IMR-90 (cell line): Measurements from ENCODE around the gene PSAPL1. TPM values are rescaled to one million over a fixed set of nuclear protein-coding genes. Genes with fewer than 3 reads are reported as not detected.

Experiments
- ATAC-seq: fragments of 200-7000 bp; cut with Tn5 transposase; 2 replicates; pipeline ENCODE4 v1.9.1; 2020; ENCODE audit warnings: low read depth, mild to moderate bottlenecking, moderate library complexity
- BruUV-seq: library from RNA; stranded (reverse); fragments of 400-500 nt; replicated peaks from 2 replicates; lab custom pipeline; 2021; lab: Mats Ljungman, UMichigan
- CTCF ChIA-PET: fragments of 300-600 bp; formaldehyde crosslinking; extraction: SDS; loops from one replicate; lab custom pipeline; 2021; ENCODE audit warnings: antibody characterized with exemption; lab: Yijun Ruan, JAX
- POLR2A ChIA-PET: fragments of 300-600 bp; sonication (Branson Sonifier 250); formaldehyde crosslinking; loops from one replicate; lab custom pipeline; 2022; ENCODE audit warnings: antibody characterized with exemption; ENCODE audit not compliant: unreplicated experiment; lab: Charles Lee
- DNase-seq: peaks from one replicate; pipeline ENCODE4 v3.0.0; 2013
- H2AFZ ChIP-seq: replicated peaks from 2 replicates; pipeline ENCODE3; 2013; ENCODE audit warnings: low read length, mild to moderate bottlenecking; ENCODE audit not compliant: poor library complexity
- H2AK5ac ChIP-seq: 2 replicates; pipeline ENCODE4 v1.6.1; 2013; ENCODE audit warnings: low read depth, low read length, inconsistent platforms
- H2AK9ac ChIP-seq: replicated peaks from 2 replicates; pipeline ENCODE3; 2013; ENCODE audit warnings: mild to moderate bottlenecking, low read depth, low read length, moderate library complexity; ENCODE audit not compliant: poor library complexity
- H2BK120ac ChIP-seq: 2 replicates; pipeline ENCODE4 v1.6.1; 2013; ENCODE audit warnings: low read depth, low read length, inconsistent platforms
- H2BK15ac ChIP-seq: 3 replicates; pipeline ENCODE4 v1.6.1; 2013; ENCODE audit warnings: low read depth, low read length, inconsistent platforms
- H2BK20ac ChIP-seq: 2 replicates; pipeline ENCODE4 v1.6.1; 2013; ENCODE audit warnings: low read depth, mild to moderate bottlenecking, inconsistent platforms, low read length, moderate library complexity
- H2BK5ac ChIP-seq: 2 replicates; pipeline ENCODE4 v1.6.1; 2013; ENCODE audit warnings: mild to moderate bottlenecking, low read depth, low read length, inconsistent platforms; ENCODE audit not compliant: poor library complexity, severe bottlenecking
- H3K14ac ChIP-seq: replicated peaks from 2 replicates; pipeline ENCODE4 v1.6.1; 2013; ENCODE audit warnings: low read depth, low read length, inconsistent platforms
- H3K18ac ChIP-seq: 2 replicates; pipeline ENCODE4 v1.6.1; 2013; ENCODE audit warnings: low read depth, low read length, control low read depth
- H3K23ac ChIP-seq: 2 replicates; pipeline ENCODE4 v1.6.1; 2013; ENCODE audit warnings: low read depth, low read length, inconsistent platforms
- H3K27ac ChIP-seq: 2 replicates; pipeline ENCODE4 v1.5.1; 2013; ENCODE audit warnings: mild to moderate bottlenecking, control low read depth, low read length; ENCODE audit not compliant: insufficient read depth
- H3K27me3 ChIP-seq: 2 replicates; pipeline ENCODE4 v1.6.1; 2013; ENCODE audit warnings: low read length; ENCODE audit not compliant: control insufficient read depth, insufficient read depth
- H3K36me3 ChIP-seq: 2 replicates; pipeline ENCODE4 v1.6.1; 2013; ENCODE audit warnings: low read length, mixed read lengths; ENCODE audit not compliant: control insufficient read depth, insufficient read depth
- H3K4ac ChIP-seq: 2 replicates; pipeline ENCODE4 v1.6.1; 2013; ENCODE audit warnings: low read depth, low read length, inconsistent platforms
- H3K4me1 ChIP-seq: 2 replicates; pipeline ENCODE4 v1.6.1; 2013; ENCODE audit warnings: low read length, mixed read lengths; ENCODE audit not compliant: control insufficient read depth, insufficient read depth
- H3K4me2 ChIP-seq: 2 replicates; pipeline ENCODE4 v1.6.1; 2013; ENCODE audit warnings: low read depth, mild to moderate bottlenecking, control low read depth, low read length, moderate library complexity
- H3K4me3 ChIP-seq: 2 replicates; pipeline ENCODE4 v1.5.1; 2013; ENCODE audit warnings: low read depth, mild to moderate bottlenecking, control low read depth, low read length, moderate library complexity; ENCODE audit not compliant: insufficient read depth
- H3K56ac ChIP-seq: 2 replicates; pipeline ENCODE4 v1.6.1; 2013; ENCODE audit warnings: low read length, inconsistent platforms; ENCODE audit not compliant: insufficient read depth; ENCODE audit errors: extremely low read depth
- H3K79me1 ChIP-seq, 2 experiments: 2 replicates each; pipeline ENCODE4 v1.6.1; 2013; ENCODE audit warnings: low read length in 2 of 2, inconsistent platforms in 1 of 2, low read depth in 1 of 2
- H3K9ac ChIP-seq: 2 replicates; pipeline ENCODE4 v1.6.1; 2013; ENCODE audit warnings: low read depth, low read length, control low read depth
- H3K9me1 ChIP-seq: 2 replicates; pipeline ENCODE4 v1.6.1; 2013; ENCODE audit warnings: low read length, inconsistent platforms; ENCODE audit not compliant: insufficient read depth
- H3K9me3 ChIP-seq: 2 replicates; pipeline ENCODE4 v1.6.1; 2013; ENCODE audit warnings: low read length; ENCODE audit not compliant: control insufficient read depth, insufficient read depth
- H4K20me1 ChIP-seq: 2 replicates; pipeline ENCODE4 v1.6.1; 2013; ENCODE audit warnings: low read length, inconsistent platforms; ENCODE audit not compliant: insufficient read depth
- H4K5ac ChIP-seq: 2 replicates; pipeline ENCODE4 v1.6.1; 2013; ENCODE audit warnings: mild to moderate bottlenecking, low read depth, low read length, control low read depth
- H4K8ac ChIP-seq, 2 experiments: 2 replicates each; pipeline ENCODE4 v1.6.1; 2013; ENCODE audit warnings: low read depth in 2 of 2, low read length in 2 of 2, control low read depth in 1 of 2, inconsistent platforms in 1 of 2
- H4K91ac ChIP-seq: 2 replicates; pipeline ENCODE4 v1.6.1; 2013; ENCODE audit warnings: low read depth, low read length, inconsistent platforms; ENCODE audit not compliant: insufficient read depth
- BHLHE40 ChIP-seq: fragments of 150-350 bp; IDR thresholded peaks from 2 replicates; pipeline ENCODE4 v1.6.1; 2016; ENCODE audit warnings: mild to moderate bottlenecking, low read depth, low read length
- FOS ChIP-seq: fragments of 150-350 bp; IDR thresholded peaks from 2 replicates; pipeline ENCODE4 v1.6.1; 2016; ENCODE audit warnings: low read depth, low read length
- MAFK ChIP-seq: IDR thresholded peaks from 2 replicates; pipeline ENCODE4 v1.6.1; 2012; ENCODE audit warnings: low read depth, low read length, improper control_type of control experiment
- MAZ ChIP-seq: IDR thresholded peaks from 2 replicates; pipeline ENCODE4 v1.6.1; 2012; ENCODE audit warnings: low read depth, mild to moderate bottlenecking, low read length, improper control_type of control experiment, moderate library complexity, borderline replicate concordance
- POLR2A ChIP-seq: IDR thresholded peaks from 2 replicates; pipeline ENCODE4 v1.6.1; 2012; ENCODE audit warnings: mild to moderate bottlenecking, low read depth, low read length
- RCOR1 ChIP-seq: IDR thresholded peaks from 2 replicates; pipeline ENCODE4 v1.6.1; 2012; ENCODE audit warnings: mild to moderate bottlenecking, low read length, improper control_type of control experiment; ENCODE audit not compliant: insufficient replicate concordance
- SMC3 ChIP-seq: fragments of 150-350 bp; IDR thresholded peaks from 2 replicates; pipeline ENCODE4 v1.6.1; 2016; ENCODE audit warnings: low read depth, mild to moderate bottlenecking, antibody characterized with exemption, low read length, moderate library complexity
- WGBS, 2 experiments: methylation state at CpG; one replicate each; pipeline versions ENCODE4 v1.1.5 to v1.1.7; 2013; ENCODE audit warnings: missing lambda C conversion rate in 2 of 2; ENCODE audit not compliant: insufficient read length in 1 of 2; ENCODE audit errors: extremely low coverage in 2 of 2; 5-methylcytosine and 5-hydroxymethylcytosine counted together
- dilution Hi-C: fragments of 300-500 bp; cut with HindIII; formaldehyde crosslinking; loops from one replicate; pipeline ENCODE4 v1.14.3; 2018; ENCODE audit warnings: low sequenced_read_pairs; ENCODE audit not compliant: unreplicated experiment
- in situ Hi-C: fragments of 300-500 bp; cut with MboI; formaldehyde crosslinking; loops from 3 replicates; pipeline ENCODE4 v1.14.3; 2019; ENCODE audit warnings: low sequenced_read_pairs, inconsistent platforms, mixed read lengths
- intact Hi-C: fragments of 100-400 bp; cut with micrococcal nuclease; formaldehyde crosslinking; loops from 2 replicates; pipeline ENCODE4 v1.10.0; 2022
- polyA plus RNA-seq, 3 experiments: library from polyadenylated mRNA; depleted of rRNA; stranded (reverse); fragments of >200 nt; gene quantifications; 2 replicates each; pipeline ENCODE4 v1.2.3, GENCODE V29; 2012; ENCODE audit warnings: low replicate concordance in 1 of 3
- total RNA-seq: library from RNA; depleted of rRNA; stranded (reverse); fragments of >200 nt; gene quantifications from 2 replicates; pipeline ENCODE4 v1.2.3, GENCODE V29; 2012
- TF ChIP-seq, protein P1 (sequence below): conservative IDR thresholded peaks from 2 replicates; pipeline ENCODE4 v1.5.1; 2012; ENCODE audit warnings: mild to moderate bottlenecking, low read depth, low read length, improper control_type of control experiment

Gene PSAPL1
- total and polyA plus RNA-seq, 2 of the 4 experiments (the other 2 are of a cell fraction): not detected

DNA sequence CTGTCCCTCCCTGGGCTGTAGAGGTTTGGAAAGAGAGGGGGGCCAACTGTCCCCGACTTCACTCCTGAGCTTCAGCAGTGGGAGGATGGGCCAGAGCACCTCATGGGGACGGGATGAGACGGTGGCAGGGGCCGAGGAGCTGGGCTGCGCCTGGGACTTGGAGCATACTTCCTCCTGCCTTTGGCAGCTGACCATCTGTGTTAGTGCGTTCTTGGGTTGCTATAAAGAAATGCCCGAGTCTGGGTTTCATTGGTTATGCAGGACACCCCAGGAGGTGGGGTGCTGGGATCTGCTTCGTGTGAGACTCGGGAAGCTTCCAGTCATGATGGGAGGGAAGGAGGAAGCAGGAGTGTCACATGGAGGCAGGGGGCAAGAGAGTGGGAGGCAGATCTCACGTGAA lies 7.4 kb downstream of the PSAPL1 start:
- Histone ChIP-seq H3K36me3 (no peaks in the 10 kb centered on the region), H3K27me3 (peaks cover 19% of the 10 kb centered on the region; the same call in 1 of the 2 replicates), H3K23ac (no peak overlapping the region), H3K79me1 (no peaks in the 10 kb centered on the region), H2BK5ac (no peak overlapping the region), H2BK120ac (no peak overlapping the region), H3K56ac (no peak overlapping the region), H3K18ac (no peak overlapping the region), H2BK15ac (no peak overlapping the region), H4K91ac (no peak overlapping the region), H3K9me3 (no peaks in the 10 kb centered on the region), H2AK5ac (no peak overlapping the region), H3K27ac (no peak overlapping the region), H2AFZ (no peak overlapping the region), H3K4me2 (no peak overlapping the region), H2AK9ac (no peak overlapping the region), H3K4ac (no peak overlapping the region), H3K9ac (no peak overlapping the region), H3K14ac (no peak overlapping the region), H4K5ac (no peak overlapping the region), H2BK20ac (no peak overlapping the region), H3K4me3 (no peak overlapping the region), H3K9me1 (no peaks in the 10 kb centered on the region), H4K20me1 (no peaks in the 10 kb centered on the region), H3K4me1 (no peaks in the 10 kb centered on the region), H4K8ac (no peak overlapping the region)
- ChIA-PET POLR2A (no interaction called here), CTCF (no interaction called here)
- in situ Hi-C loops: no loop called here
- BruUV-seq: no TSS peak
- intact Hi-C loops: no loop called here
- dilution Hi-C loops: no loop called here
- no peak for ATAC-seq
- no peak for DNase-seq
- TF ChIP-seq BHLHE40 (no peak), SMC3 (no peak), FOS (no peak), RCOR1 (no peak), POLR2A (no peak), MAFK (no peak), MAZ (no peak)
- TF ChIP-seq, protein P1, sequence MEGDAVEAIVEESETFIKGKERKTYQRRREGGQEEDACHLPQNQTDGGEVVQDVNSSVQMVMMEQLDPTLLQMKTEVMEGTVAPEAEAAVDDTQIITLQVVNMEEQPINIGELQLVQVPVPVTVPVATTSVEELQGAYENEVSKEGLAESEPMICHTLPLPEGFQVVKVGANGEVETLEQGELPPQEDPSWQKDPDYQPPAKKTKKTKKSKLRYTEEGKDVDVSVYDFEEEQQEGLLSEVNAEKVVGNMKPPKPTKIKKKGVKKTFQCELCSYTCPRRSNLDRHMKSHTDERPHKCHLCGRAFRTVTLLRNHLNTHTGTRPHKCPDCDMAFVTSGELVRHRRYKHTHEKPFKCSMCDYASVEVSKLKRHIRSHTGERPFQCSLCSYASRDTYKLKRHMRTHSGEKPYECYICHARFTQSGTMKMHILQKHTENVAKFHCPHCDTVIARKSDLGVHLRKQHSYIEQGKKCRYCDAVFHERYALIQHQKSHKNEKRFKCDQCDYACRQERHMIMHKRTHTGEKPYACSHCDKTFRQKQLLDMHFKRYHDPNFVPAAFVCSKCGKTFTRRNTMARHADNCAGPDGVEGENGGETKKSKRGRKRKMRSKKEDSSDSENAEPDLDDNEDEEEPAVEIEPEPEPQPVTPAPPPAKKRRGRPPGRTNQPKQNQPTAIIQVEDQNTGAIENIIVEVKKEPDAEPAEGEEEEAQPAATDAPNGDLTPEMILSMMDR: no peak
- 26% methylated on average over 9 of the region's 10 CpGs; no CpG with 5 or more reads in 1 of the 2 experiments for WGBS, 2 experiments
